Measurements from ENCODE around the gene UCHL3.

GRCh38 chr13:75549262-75550158, at the start of gene UCHL3:
- TF ChIP-seq, protein P1, sequence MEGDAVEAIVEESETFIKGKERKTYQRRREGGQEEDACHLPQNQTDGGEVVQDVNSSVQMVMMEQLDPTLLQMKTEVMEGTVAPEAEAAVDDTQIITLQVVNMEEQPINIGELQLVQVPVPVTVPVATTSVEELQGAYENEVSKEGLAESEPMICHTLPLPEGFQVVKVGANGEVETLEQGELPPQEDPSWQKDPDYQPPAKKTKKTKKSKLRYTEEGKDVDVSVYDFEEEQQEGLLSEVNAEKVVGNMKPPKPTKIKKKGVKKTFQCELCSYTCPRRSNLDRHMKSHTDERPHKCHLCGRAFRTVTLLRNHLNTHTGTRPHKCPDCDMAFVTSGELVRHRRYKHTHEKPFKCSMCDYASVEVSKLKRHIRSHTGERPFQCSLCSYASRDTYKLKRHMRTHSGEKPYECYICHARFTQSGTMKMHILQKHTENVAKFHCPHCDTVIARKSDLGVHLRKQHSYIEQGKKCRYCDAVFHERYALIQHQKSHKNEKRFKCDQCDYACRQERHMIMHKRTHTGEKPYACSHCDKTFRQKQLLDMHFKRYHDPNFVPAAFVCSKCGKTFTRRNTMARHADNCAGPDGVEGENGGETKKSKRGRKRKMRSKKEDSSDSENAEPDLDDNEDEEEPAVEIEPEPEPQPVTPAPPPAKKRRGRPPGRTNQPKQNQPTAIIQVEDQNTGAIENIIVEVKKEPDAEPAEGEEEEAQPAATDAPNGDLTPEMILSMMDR (IDR thresholded peaks at IDR 0.05): peak; percentile 84 to 95 (median 88)
- TF ChIP-seq POLR2A (IDR thresholded peaks at IDR 0.05): no peak
